Measurements from ENCODE around the gene CMKLR1.

DNA sequence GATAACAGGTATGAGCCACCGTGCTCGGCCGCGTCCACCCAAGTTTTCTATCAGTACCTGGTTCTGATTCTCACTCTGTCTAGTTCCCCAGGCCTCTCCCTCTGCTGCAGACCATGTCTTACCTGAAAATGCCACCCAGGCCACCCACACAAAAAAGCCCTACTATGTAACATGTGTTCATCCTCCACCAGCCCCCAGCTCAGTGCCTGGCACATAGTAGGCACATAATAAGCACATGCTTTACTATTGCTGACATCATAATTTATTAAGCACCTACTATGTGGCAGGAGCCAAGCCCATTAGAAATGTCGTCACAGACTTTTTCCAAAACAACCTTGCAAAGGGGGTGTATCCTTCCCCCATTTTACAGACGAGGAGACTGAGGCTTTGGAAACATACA, 37.8 kb downstream of the CMKLR1 start:
- TF ChIP-seq, protein P1, sequence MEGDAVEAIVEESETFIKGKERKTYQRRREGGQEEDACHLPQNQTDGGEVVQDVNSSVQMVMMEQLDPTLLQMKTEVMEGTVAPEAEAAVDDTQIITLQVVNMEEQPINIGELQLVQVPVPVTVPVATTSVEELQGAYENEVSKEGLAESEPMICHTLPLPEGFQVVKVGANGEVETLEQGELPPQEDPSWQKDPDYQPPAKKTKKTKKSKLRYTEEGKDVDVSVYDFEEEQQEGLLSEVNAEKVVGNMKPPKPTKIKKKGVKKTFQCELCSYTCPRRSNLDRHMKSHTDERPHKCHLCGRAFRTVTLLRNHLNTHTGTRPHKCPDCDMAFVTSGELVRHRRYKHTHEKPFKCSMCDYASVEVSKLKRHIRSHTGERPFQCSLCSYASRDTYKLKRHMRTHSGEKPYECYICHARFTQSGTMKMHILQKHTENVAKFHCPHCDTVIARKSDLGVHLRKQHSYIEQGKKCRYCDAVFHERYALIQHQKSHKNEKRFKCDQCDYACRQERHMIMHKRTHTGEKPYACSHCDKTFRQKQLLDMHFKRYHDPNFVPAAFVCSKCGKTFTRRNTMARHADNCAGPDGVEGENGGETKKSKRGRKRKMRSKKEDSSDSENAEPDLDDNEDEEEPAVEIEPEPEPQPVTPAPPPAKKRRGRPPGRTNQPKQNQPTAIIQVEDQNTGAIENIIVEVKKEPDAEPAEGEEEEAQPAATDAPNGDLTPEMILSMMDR (IDR thresholded peaks at IDR 0.05) = no peak
- no peak for TF ChIP-seq POLR2A (IDR thresholded peaks at IDR 0.05)

Data from esophagus squamous epithelium (tissue), 4 donors.